Measurements from ENCODE around the gene BCL2L13. TPM values are rescaled to one million over a fixed set of nuclear protein-coding genes. Genes with fewer than 3 reads are reported as not detected.
"Not testable (repeated sequence)": the region's sequence is repeated elsewhere in the genome, so short reads cannot be mapped to it uniquely, and the experiment has no call there.

BCL2L13 gene
- total RNA-seq, 1 donor from 2014 or later: 26.0 TPM

- peak in 1 of 2 donors; percentile 76 for DNase-seq (ENCODE audit: low read depth in 2 of 2)
Measured at GRCh38 chr22:17753401-17753989, 114.9 kb downstream of the BCL2L13 start.

GRCh38 chr22:17754233-17754925 lies 115.8 kb downstream of the BCL2L13 start:
- DNase-seq (ENCODE audit: low read depth in 2 of 2): peak; percentile 35 to 49

DNA sequence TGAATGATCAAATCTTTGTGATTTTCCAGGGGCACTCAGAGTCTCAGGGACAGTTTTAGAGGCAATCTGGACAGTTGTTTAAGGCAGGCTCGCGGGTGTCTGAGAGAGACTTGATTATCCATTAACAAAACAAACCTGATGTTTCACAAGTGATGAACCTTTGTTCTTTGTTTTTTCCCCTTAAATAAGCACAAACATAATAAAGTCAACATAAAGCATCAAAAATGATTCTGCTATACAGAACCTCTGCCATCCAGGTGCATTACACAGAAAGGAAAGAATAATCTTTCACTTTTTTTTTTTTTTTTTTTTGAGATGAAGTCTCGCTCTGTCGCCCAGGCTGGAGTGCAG lies 122.6 kb downstream of the BCL2L13 start:
- no peak for DNase-seq (ENCODE audit: low read depth in 2 of 2)

DNA sequence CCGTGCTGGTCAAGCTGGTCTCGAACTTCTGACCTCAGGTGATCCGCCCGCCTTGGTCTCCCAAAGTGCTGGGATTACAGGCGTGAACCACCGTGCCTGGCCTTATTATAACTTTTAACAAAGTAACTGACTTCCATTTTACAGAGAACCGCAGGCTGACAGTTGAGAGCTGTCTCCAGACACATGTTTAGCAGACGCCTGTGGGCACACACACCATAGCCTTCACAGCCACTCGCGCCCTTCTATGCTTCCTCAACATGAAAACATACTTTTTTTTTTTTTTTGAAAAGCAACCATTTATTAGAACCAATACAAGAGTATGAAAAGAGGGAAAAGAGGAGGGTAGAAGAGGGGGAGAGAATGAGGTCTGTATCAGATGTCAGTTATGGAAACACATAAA lies 124.9 kb downstream of the BCL2L13 start:
- DNase-seq (ENCODE audit: low read depth in 2 of 2): not testable (repeated sequence)

DNA sequence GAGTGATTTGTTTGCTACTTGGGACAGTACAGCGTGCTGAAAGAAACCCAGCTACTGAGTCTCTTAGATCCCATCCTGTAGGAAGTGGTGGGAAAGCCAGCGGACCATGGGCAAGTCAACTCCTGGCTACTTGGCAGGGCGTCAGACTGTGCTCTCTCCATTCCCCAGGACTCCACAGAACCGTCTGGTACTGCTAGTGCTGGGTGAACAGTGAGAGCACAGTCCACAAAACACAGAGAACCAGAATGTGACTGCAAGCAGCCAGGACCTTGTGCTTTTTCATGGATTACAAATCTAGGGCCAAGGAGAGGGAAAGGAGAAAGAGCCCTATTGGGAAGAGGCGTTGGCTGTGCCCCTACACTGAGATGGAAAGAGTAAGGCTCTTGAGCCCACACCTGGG lies 125.5 kb downstream of the BCL2L13 start:
- DNase-seq (ENCODE audit: low read depth in 2 of 2): no peak

- not testable (repeated sequence) for DNase-seq (ENCODE audit: low read depth in 2 of 2)
Measured at GRCh38 chr22:17764852-17765251, 126.3 kb downstream of the BCL2L13 start.

GRCh38 chr22:17767233-17768065 lies 128.9 kb downstream of the BCL2L13 start:
- no peak for DNase-seq (ENCODE audit: low read depth in 2 of 2)

DNA sequence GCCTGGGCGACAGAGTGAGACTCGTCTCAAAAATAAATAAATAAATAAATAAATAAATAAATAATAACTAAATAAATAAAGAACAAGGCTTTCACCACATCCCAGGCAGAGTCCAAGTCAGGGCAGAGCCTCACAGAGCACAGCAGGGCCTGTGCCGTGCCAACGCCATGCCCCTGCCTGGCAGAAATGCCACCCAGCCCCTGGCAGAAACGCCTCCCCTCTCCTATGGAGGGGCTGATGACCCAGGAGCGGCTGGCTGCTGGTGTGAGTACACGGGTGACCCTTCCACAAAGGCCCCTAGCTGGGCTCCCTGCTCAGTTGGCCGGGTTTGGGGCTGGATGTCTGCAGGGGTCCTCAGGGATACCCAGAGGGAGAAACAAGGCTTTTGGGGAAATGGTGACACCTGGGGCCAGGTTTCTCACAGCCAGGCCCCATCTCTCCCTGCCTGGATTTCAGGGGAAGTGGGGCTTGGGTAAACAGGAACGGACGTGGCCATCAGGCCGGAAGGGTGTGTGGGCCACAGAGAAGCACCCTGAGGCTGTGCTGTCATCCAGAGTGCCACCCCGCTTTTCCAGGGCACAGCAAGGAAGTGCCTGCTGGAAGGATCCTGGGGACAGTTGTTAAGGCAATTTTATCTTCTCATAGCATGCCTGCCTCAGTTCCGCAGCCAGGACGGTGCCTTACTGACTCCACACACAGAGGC lies 130.6 kb downstream of the BCL2L13 start:
- DNase-seq (ENCODE audit: low read depth in 2 of 2): no peak

GRCh38 chr22:17769716-17770082 lies 131.1 kb downstream of the BCL2L13 start:
- DNase-seq (ENCODE audit: low read depth in 2 of 2): no peak

DNA sequence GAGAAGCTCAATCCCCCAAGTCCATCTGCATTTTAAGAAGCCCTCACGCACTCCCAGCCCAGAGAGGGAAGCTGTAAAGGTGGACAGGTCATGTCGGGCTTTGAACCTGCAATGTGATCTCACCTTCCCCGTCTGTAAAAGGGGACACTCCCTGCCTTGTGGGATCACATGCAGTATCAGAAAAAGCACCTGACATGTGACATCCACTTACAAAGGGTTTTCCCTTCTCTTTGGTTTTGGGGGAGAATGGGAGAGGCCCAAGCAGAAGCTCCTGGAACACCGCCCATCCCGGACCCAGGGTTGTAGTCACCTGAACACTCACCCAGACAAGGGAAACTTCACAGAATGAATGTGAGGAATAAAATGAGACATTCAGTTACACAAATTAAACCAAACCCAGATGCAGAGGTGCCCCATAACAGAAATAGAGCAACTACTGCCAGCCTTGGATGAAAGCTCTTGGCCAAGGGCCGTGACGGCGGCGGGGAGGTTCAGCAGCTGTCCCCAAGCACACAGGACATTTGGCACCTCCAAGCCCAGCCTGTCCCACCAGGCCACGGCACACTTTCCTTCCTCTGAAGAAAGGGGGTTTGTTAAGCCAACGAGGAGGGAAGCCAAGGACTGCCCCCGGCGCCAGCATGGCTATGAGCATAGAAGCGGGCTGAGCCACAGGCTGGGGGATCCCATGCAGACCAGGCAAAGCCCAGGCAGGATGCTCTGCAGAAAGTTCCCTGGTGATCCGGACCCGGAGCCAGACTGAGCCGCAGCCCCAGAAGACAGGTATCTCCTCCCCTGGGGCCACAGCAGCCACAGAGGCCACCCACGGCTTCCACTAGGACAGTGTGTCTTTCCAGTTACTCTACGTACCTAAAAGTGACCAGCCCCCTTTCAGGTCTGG lies 131.9 kb downstream of the BCL2L13 start:
- DNase-seq (ENCODE audit: low read depth in 2 of 2): no peak

- peak; percentile 44 for DNase-seq (ENCODE audit: low read depth in 2 of 2)
Measured at GRCh38 chr22:17772249-17772957, 133.8 kb downstream of the BCL2L13 start.

DNA sequence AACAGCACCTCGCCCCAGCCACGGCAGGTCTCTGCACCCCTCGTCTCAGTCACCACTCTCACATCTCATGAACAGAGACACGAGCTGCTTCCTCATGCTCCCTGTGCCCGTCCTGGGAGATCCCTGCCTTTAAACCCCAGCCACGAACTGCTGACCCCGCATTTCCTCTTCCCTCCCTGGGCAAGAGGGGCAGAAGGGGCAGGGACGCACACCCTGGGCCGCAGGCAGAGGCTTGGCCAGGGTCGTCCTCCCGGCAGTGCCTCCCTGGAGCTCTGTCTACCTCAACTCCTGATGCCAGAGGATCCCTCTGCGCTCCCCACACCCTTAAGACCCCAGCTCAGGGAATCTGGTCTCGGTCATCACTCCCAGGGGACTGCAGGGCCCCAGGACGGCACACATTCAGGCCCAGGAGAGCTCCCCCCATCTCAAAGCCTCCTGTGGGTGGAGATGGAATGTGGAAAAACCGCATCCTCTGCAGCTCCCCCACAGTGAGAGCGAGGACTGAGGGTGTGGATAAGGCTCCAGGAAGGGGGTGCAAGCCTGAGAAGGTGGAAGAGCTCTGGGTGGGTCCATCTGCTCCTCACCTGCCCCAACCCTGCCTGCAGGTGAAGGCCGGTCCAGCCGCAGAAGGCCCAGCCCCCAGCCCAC lies 134.5 kb downstream of the BCL2L13 start:
- DNase-seq (ENCODE audit: low read depth in 2 of 2): no peak

- peak; percentile 13 to 37 for DNase-seq (ENCODE audit: low read depth in 2 of 2)
Measured at GRCh38 chr22:17773606-17774205, 135.1 kb downstream of the BCL2L13 start.

GRCh38 chr22:17774206-17774925 lies 135.8 kb downstream of the BCL2L13 start, which contains the start of gene BID:
TSS of gene BID (minus strand) at chr22:17774469. CDS start at chr22:17750116, 24,353 bp downstream.
- DNase-seq (ENCODE audit: low read depth in 2 of 2): peak; percentile 27 to 34

DNA sequence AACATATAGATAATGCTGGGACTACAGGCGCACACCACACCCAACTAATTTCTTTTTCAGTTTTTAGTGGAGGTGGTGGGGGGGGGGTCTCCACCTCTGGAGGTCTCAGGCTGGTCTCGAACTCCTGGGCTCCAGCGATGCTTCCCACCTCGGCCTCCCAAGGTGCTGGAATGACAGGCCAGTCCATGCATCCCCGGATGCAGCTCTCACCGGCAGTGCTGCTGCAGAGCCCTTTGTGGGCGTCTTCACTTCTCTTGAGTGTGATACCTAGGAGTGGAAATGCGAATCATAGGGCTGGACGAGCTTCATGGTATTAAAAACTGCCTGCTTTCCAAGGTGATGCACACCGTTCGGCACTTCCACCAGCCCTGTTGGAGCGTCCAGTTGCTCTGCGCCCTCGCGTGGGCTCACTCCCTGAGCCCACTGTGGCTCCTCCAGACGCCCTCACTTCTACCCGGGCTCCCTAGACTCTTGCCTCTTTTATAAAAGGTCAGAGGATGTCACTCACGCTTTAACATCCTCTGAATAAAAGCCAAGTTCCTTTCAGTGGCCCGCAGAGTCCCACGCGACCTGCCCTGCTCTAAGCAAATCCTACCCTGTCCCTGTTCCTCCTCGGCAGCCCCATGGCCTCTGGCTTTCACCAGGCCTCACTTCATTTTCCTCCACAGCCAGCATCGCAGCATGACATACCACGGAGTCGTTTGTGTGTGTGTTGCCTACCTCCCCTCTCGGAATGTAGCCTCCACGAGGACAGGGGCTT lies 136.5 kb downstream of the BCL2L13 start:
- no peak for DNase-seq (ENCODE audit: low read depth in 2 of 2)

DNA sequence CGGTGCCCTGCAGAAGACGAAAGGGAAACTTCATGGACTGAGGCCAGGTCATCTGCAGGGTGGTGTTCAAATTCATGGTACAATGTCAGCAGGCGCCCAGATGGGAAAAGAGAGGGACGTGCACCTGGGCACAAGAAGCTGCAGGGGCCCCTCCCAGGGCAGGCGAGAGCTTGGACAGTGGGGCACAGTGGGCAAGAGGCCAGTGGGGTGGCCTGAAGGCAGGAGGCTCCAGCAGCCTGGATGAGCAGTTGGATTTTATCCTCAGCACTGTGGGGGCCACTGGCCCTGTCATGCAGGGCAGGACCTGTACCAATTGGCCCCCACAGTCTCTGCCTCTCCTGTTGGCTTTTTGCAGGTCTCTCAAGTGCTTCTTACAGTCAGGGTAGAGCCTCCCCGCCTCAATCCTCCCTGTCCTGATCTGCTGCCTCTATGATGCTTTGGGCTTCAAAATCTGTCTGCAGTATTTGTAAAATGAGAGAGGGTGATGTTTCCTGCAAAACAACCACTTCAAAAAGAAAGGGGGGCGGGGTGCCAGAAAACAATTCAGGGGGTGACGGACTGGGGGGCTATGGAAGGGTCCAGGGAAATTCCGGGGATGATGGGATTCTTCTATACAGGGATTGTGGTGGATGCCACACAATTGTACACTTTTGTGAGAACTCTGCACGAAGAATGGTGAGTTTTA lies 137.4 kb downstream of the BCL2L13 start:
- no peak for DNase-seq (ENCODE audit: low read depth in 2 of 2)
